ENCODE results near the gene MC5R.
"Not testable (repeated sequence)": the region's sequence is repeated elsewhere in the genome, so short reads cannot be mapped to it uniquely, and the experiment has no call there.

MC5R gene

GRCh38 chr18:13811993-13812392 lies 12.0 kb upstream of the MC5R start:
- H3K36me3 Mint-ChIP-seq (ENCODE audit: low read depth): no peaks in the 10 kb centered on the region
- ATAC-seq (no peak), DNase-seq (no peak)
- H3K27ac Mint-ChIP-seq: no peak overlapping the region
- H3K4me3 Mint-ChIP-seq: no peak overlapping the region
- no peaks in the 10 kb centered on the region for H3K27me3 Mint-ChIP-seq
- H3K9me3 Mint-ChIP-seq: no peaks in the 10 kb centered on the region
- no peaks in the 10 kb centered on the region for H3K4me1 Mint-ChIP-seq

DNA sequence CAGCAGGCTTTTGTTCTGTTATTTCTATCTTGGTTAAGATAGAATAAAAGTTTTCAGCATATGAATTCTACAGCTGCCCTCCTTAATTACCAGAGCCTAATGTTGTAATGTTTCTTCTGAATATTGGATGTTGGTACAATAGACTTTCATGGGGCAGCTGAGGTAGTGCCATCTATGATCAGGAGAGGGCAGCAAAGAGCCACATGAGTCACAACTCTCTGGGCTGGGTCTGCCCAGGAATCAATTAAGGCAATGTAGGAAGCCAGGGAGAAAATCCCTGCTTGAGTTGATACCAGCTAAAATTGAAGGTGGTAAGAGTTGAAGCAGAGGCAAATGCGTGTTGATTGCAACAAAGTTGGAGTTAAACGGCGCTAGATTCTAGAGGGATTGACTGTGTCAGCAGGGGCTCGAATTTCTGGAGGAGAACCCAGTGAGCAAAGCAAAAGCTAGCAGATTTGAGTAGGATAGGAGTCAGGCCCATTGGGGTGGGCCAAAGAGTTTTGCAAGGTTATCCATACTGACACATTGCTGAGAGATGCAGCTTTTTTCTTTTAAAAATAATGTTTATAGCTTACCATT lies 10.6 kb upstream of the MC5R start:
- Mint-ChIP-seq H3K4me1 (no peaks in the 10 kb centered on the region), H3K27ac (no peak overlapping the region), H3K9me3 (no peaks in the 10 kb centered on the region), H3K36me3 (ENCODE audit: low read depth) (no peaks in the 10 kb centered on the region), H3K27me3 (no peaks in the 10 kb centered on the region), H3K4me3 (no peak overlapping the region)
- DNase-seq: peak; percentile 64
- peak; percentile 71 for ATAC-seq

DNA sequence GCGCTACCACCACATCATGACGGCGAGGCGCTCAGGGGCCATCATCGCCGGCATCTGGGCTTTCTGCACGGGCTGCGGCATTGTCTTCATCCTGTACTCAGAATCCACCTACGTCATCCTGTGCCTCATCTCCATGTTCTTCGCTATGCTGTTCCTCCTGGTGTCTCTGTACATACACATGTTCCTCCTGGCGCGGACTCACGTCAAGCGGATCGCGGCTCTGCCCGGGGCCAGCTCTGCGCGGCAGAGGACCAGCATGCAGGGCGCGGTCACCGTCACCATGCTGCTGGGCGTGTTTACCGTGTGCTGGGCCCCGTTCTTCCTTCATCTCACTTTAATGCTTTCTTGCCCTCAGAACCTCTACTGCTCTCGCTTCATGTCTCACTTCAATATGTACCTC lies 2.3 kb downstream of the MC5R start:
- Mint-ChIP-seq H3K4me1 (peaks cover 4% of the 10 kb centered on the region), H3K4me3 (no peak overlapping the region), H3K36me3 (ENCODE audit: low read depth) (no peaks in the 10 kb centered on the region), H3K27ac (no peak overlapping the region), H3K9me3 (no peaks in the 10 kb centered on the region), H3K27me3 (peaks cover 31% of the 10 kb centered on the region)
- no peak for ATAC-seq
- no peak for DNase-seq

DNA sequence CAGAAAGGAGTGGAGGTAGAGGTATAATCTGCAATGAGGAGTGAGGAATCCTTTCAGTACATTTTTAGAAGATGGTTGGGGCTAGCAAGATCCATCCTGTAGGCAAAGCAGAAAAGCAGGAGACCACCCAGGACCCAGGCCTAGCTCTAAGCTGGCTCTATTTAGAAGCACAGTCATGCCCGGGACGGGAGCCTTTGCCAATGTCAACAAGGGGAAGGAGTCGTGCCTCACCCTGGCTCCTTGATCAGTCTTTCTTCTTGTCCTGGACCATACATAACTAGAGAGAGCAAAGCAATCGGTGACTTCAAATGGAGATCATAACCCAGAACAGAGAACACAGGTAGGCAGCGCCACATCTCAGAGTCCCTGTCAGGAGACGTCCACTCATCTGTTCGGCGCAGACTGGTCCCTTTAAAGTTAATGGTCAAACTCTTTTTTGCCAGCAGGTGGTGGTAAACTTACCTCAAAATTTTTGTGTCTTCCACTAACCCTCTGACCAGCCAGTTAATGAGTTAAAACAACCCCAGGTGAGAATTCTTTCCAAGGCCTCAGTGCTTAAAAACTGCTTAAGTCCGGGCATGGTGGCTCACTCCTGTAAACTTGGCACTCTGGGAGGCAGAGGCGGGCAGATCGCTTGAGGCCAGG lies 8.0 kb downstream of the MC5R start:
- Mint-ChIP-seq H3K27me3 (peaks cover 27% of the 10 kb centered on the region), H3K36me3 (ENCODE audit: low read depth) (no peaks in the 10 kb centered on the region), H3K4me1 (no peaks in the 10 kb centered on the region), H3K27ac (no peak overlapping the region), H3K9me3 (no peaks in the 10 kb centered on the region), H3K4me3 (no peak overlapping the region)
- DNase-seq (no peak), ATAC-seq (no peak)

DNA sequence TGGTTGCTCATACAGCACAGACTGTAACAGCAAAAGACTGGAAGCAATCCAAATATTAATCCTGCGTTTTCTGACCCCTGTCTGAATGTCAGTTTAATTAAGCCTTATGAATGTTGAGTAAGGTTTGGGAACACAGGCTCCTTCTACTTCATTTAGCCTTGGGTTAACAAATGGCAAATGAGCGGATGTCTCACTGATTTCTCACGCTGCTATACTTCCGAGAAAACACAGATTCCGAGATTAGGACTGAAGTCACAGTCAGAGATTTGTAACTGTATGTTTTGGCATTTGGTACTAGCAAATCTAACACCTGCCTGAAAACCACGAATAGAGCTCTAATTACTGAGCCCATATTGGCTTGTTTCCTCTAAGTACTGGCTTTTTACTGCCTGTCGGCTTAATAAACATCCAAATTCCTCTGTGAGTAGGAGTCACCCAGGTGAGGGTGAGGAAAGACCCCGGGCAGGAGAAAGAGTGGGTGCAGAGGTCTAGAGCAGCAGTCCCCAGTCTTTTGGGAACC lies 10.6 kb downstream of the MC5R start:
- Mint-ChIP-seq H3K27me3 (peaks cover 23% of the 10 kb centered on the region), H3K4me1 (no peaks in the 10 kb centered on the region), H3K4me3 (no peak overlapping the region), H3K27ac (no peak overlapping the region), H3K36me3 (ENCODE audit: low read depth) (no peaks in the 10 kb centered on the region), H3K9me3 (no peaks in the 10 kb centered on the region)
- DNase-seq (no peak), ATAC-seq (no peak)

- Mint-ChIP-seq H3K4me1 (no peaks in the 10 kb centered on the region), H3K9me3 (no peaks in the 10 kb centered on the region), H3K27ac (no peak overlapping the region), H3K36me3 (ENCODE audit: low read depth) (no peaks in the 10 kb centered on the region), H3K4me3 (no peak overlapping the region), H3K27me3 (peaks cover 23% of the 10 kb centered on the region)
- DNase-seq (no peak), ATAC-seq (no peak)
Observed at GRCh38 chr18:13835202-13835601, 11.3 kb downstream of the MC5R start.

- Mint-ChIP-seq H3K27ac (no peak overlapping the region), H3K9me3 (no peaks in the 10 kb centered on the region), H3K36me3 (ENCODE audit: low read depth) (no peaks in the 10 kb centered on the region), H3K4me1 (no peaks in the 10 kb centered on the region), H3K4me3 (no peak overlapping the region), H3K27me3 (peaks cover 17% of the 10 kb centered on the region)
- DNase-seq (no peak), ATAC-seq (no peak)
Observed at GRCh38 chr18:13836559-13836958, 12.6 kb downstream of the MC5R start.

DNA sequence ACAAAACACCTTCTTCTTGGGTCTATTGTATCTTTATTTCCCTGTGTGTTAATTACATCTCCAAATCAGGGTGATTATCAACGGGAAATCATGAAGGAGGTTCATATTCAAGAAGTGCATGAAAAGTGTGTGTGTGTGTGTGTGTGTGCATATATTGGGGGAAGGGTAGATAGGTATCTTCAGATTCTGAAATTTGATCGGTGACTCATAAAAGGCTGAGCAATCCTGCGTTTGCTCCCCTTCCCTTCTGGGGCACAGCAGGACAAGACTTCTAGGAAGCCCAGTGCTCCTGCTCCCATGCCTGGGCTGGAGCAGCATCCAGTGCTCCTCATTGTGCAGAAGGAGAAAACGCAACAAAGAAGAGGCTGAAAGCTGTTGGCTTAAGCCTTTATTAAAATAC lies 25.8 kb downstream of the MC5R start:
- Mint-ChIP-seq H3K4me3 (no peak overlapping the region), H3K36me3 (ENCODE audit: low read depth) (no peaks in the 10 kb centered on the region), H3K27me3 (peaks cover 11% of the 10 kb centered on the region), H3K9me3 (peaks cover 25% of the 10 kb centered on the region), H3K4me1 (no peaks in the 10 kb centered on the region), H3K27ac (no peak overlapping the region)
- DNase-seq (no peak), ATAC-seq (no peak)

DNA sequence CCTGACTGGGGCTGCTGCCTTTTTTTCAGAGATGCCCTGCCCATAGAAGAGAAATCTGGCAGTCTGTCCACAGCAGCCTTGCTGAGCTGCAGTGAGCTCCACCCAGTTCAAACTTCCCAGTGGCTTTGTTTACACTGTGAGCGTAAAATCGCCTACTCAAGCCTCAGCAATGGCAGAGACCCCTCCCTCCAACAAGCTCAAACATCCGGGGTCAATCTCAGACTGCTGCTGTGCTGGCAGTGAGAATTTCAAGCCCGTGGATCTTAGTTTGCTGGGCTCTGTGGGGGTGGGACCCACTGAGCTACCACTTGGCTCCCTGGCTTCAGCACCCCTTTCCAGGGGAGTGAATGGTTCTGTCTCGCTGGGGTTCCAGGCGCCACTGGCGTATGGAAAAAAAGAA lies 38.9 kb downstream of the MC5R start:
- not testable (repeated sequence) for H3K9me3 Mint-ChIP-seq; H3K4me1 Mint-ChIP-seq; H3K27ac Mint-ChIP-seq; DNase-seq; ATAC-seq; H3K36me3 Mint-ChIP-seq (ENCODE audit: low read depth); H3K4me3 Mint-ChIP-seq
- peaks cover 20% of the 10 kb centered on the region for H3K27me3 Mint-ChIP-seq

- ATAC-seq: no peak
- no peaks in the 10 kb centered on the region for H3K4me1 Mint-ChIP-seq
- no peaks in the 10 kb centered on the region for H3K9me3 Mint-ChIP-seq
- no peak for DNase-seq
- H3K36me3 Mint-ChIP-seq (ENCODE audit: low read depth): no peaks in the 10 kb centered on the region
- no peak overlapping the region for H3K27ac Mint-ChIP-seq
- H3K27me3 Mint-ChIP-seq: peaks cover 39% of the 10 kb centered on the region
- no peak overlapping the region for H3K4me3 Mint-ChIP-seq
Observed at GRCh38 chr18:13868501-13869271, 44.7 kb downstream of the MC5R start.

GRCh38 chr18:13871701-13872100 lies 47.8 kb downstream of the MC5R start:
- no peak for DNase-seq
- Mint-ChIP-seq H3K4me3 (no peak overlapping the region), H3K36me3 (ENCODE audit: low read depth) (no peaks in the 10 kb centered on the region), H3K27ac (no peak overlapping the region), H3K4me1 (no peaks in the 10 kb centered on the region), H3K27me3 (peaks cover 33% of the 10 kb centered on the region), H3K9me3 (no peaks in the 10 kb centered on the region)
- ATAC-seq: no peak

DNA sequence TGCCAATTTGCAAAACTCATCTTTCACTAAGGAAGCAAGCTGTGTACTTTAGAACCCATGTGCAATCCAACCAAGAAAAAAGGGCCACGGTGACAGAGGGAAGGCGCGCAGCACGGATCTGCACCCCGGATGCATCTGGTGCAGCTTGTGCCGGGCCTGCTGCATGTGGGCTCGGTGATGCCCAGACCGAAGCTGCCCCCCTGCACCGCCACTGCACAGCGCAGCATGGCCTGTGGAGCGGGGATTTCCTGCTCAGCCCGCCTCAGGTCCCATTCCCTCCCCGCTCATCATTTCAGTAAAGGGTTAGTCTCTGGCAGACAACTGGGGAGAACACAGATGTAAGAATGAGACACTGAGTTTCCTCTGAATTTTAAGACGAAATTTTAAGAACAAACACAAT lies 48.4 kb downstream of the MC5R start:
- Mint-ChIP-seq H3K4me3 (no peak overlapping the region), H3K9me3 (no peaks in the 10 kb centered on the region), H3K36me3 (ENCODE audit: low read depth) (no peaks in the 10 kb centered on the region), H3K27me3 (peaks cover 30% of the 10 kb centered on the region), H3K27ac (no peak overlapping the region), H3K4me1 (no peaks in the 10 kb centered on the region)
- ATAC-seq (no peak), DNase-seq (no peak)

DNA sequence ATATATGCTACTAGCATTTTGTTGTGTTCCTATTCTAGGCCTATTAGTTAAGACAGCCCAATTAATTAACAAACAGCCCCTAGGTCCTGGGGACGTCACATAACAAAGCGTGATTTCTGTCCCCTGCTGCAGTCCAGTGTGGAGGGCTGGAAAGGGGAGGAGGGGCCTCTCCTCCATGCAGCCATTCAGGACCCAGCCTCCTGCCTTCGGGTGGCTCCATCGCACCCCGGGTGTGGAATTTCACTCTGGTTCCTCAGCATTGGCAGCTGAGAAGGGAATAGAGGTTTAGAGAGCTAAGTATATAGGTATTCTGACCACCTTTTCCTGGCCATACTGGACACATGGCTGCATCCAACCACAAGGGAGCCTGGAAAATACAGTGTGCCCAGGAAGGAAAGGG lies 49.0 kb downstream of the MC5R start:
- H3K27ac Mint-ChIP-seq: no peak overlapping the region
- no peaks in the 10 kb centered on the region for H3K36me3 Mint-ChIP-seq (ENCODE audit: low read depth)
- no peak overlapping the region for H3K4me3 Mint-ChIP-seq
- no peak for ATAC-seq
- peaks cover 26% of the 10 kb centered on the region for H3K27me3 Mint-ChIP-seq
- H3K4me1 Mint-ChIP-seq: no peaks in the 10 kb centered on the region
- H3K9me3 Mint-ChIP-seq: no peaks in the 10 kb centered on the region
- DNase-seq: no peak

DNA sequence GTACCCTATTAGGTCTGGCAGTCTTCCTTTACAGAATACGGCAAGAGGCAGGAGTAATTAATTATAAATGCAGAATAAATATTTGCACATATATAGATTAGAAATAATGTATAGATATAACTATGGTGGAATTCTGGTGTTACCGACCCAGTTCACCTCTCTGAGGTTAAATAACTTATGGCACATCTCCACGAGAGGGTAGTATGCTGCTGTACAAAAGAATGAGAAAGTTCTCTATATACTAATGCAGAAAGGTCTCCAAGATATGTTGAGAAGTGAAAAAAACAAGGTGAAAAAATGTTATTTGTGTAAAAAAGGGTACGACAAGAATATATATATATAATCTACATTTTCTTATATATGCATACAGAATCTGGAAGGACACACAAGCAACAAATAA lies 50.6 kb downstream of the MC5R start:
- no peaks in the 10 kb centered on the region for H3K4me1 Mint-ChIP-seq
- DNase-seq (no peak), ATAC-seq (no peak)
- H3K27ac Mint-ChIP-seq: no peak overlapping the region
- no peak overlapping the region for H3K4me3 Mint-ChIP-seq
- peaks cover 14% of the 10 kb centered on the region for H3K27me3 Mint-ChIP-seq
- H3K9me3 Mint-ChIP-seq: no peaks in the 10 kb centered on the region
- H3K36me3 Mint-ChIP-seq (ENCODE audit: low read depth): no peaks in the 10 kb centered on the region
